DND-41 (cell line): ENCODE data around the gene PEX11G.

Source experiments
- ATAC-seq: fragments of 200-7000 bp; cut with Tn5 transposase; 3 replicates; pipeline ENCODE4 v1.9.1; 2021; ENCODE audit warnings: low read depth; ENCODE audit not compliant: insufficient read depth
- DNase-seq: peaks from one replicate; pipeline ENCODE4 v3.0.0-alpha.2; 2020
- H2AFZ ChIP-seq: 2 replicates; pipeline ENCODE4 v1.6.0; 2012; ENCODE audit warnings: low read depth, low read length
- H3K27ac ChIP-seq: 2 replicates; pipeline ENCODE4 v1.5.1; 2012; ENCODE audit warnings: low read length, inconsistent platforms
- H3K27me3 ChIP-seq: fragments of 200-600 bp; sonication (generic); 2 replicates; pipeline ENCODE4 v1.6.0; 2012; ENCODE audit warnings: low read length, mild to moderate bottlenecking, inconsistent platforms; ENCODE audit not compliant: insufficient read depth, poor library complexity
- H3K36me3 ChIP-seq: 2 replicates; pipeline ENCODE4 v1.5.1; 2012; ENCODE audit warnings: low read length, inconsistent platforms; ENCODE audit not compliant: insufficient read depth
- H3K4me1 ChIP-seq: 2 replicates; pipeline ENCODE4 v1.5.1; 2012; ENCODE audit warnings: mild to moderate bottlenecking, low read length; ENCODE audit not compliant: insufficient read depth
- H3K4me2 ChIP-seq: 2 replicates; pipeline ENCODE4 v1.6.0; 2012; ENCODE audit warnings: mild to moderate bottlenecking, moderate library complexity, low read length, inconsistent platforms; ENCODE audit not compliant: insufficient read depth
- H3K4me3 ChIP-seq, 2 experiments: fragments of 200-600 bp in 1 of 2; shearing (Covaris generic) in 1 of 2; 2 replicates each; pipeline ENCODE4 v1.5.1; 2012 to 2016; ENCODE audit warnings: inconsistent platforms in 2 of 2, low read length in 2 of 2, mild to moderate bottlenecking in 2 of 2, low read depth in 1 of 2, moderate library complexity in 1 of 2
- H3K79me2 ChIP-seq: 2 replicates; pipeline ENCODE4 v1.6.0; 2012; ENCODE audit warnings: low read length, inconsistent platforms; ENCODE audit not compliant: insufficient read depth
- H3K9ac ChIP-seq: 2 replicates; pipeline ENCODE4 v1.6.0; 2012; ENCODE audit warnings: low read depth, mild to moderate bottlenecking, inconsistent platforms, low read length, moderate library complexity
- H3K9me3 ChIP-seq: 2 replicates; pipeline ENCODE4 v1.5.1; 2012; ENCODE audit warnings: low read length, moderate library complexity, mild to moderate bottlenecking, inconsistent platforms; ENCODE audit not compliant: insufficient read depth, severe bottlenecking
- H4K20me1 ChIP-seq: 2 replicates; pipeline ENCODE4 v1.6.0; 2012; ENCODE audit warnings: low read length; ENCODE audit not compliant: insufficient read depth
- EZH2 ChIP-seq: IDR thresholded peaks from 3 replicates; pipeline ENCODE4 v1.6.1; 2012; ENCODE audit warnings: borderline replicate concordance, low read depth, mild to moderate bottlenecking, moderate library complexity, low read length, inconsistent platforms; ENCODE audit not compliant: severe bottlenecking
- TF ChIP-seq, protein P1 (sequence below): IDR thresholded peaks from 2 replicates; pipeline ENCODE4 v1.5.1; 2012; ENCODE audit warnings: borderline replicate concordance, low read length, moderate library complexity, mild to moderate bottlenecking; ENCODE audit not compliant: poor library complexity, severe bottlenecking; ENCODE audit errors: extremely low read depth

Gene PEX11G

GRCh38 chr19:7482584-7483439 lies 6.0 kb downstream of the PEX11G start:
- no peaks in the 10 kb centered on the region for H3K9me3 ChIP-seq
- no peak overlapping the region for H3K9ac ChIP-seq
- ATAC-seq (no peak), DNase-seq (no peak)
- H3K79me2 ChIP-seq = no peaks in the 10 kb centered on the region
- no peaks in the 10 kb centered on the region for H4K20me1 ChIP-seq
- no peak overlapping the region for H3K4me2 ChIP-seq
- no peaks in the 10 kb centered on the region for H3K36me3 ChIP-seq
- H3K27me3 ChIP-seq = no peaks in the 10 kb centered on the region
- no peak overlapping the region for H3K4me3 ChIP-seq
- H2AFZ ChIP-seq = no peak overlapping the region
- H3K27ac ChIP-seq = no peak overlapping the region
- TF ChIP-seq, protein P1, sequence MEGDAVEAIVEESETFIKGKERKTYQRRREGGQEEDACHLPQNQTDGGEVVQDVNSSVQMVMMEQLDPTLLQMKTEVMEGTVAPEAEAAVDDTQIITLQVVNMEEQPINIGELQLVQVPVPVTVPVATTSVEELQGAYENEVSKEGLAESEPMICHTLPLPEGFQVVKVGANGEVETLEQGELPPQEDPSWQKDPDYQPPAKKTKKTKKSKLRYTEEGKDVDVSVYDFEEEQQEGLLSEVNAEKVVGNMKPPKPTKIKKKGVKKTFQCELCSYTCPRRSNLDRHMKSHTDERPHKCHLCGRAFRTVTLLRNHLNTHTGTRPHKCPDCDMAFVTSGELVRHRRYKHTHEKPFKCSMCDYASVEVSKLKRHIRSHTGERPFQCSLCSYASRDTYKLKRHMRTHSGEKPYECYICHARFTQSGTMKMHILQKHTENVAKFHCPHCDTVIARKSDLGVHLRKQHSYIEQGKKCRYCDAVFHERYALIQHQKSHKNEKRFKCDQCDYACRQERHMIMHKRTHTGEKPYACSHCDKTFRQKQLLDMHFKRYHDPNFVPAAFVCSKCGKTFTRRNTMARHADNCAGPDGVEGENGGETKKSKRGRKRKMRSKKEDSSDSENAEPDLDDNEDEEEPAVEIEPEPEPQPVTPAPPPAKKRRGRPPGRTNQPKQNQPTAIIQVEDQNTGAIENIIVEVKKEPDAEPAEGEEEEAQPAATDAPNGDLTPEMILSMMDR = no peak
- TF ChIP-seq EZH2 = no peak
- no peaks in the 10 kb centered on the region for H3K4me1 ChIP-seq

DNA sequence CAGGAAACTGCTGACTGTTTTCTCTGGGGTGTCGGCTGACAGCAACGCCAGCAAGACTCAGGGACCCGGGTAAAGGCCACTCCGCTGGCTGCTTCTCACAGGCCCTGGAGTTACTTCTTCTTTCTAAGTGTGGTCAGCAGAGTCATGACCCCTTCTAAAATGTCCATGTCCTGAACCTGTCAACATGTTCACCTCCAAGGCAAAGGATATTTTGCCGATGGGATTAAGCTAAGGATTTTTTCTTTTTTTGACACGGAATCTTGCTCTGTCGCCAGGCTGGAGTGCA lies 7.9 kb downstream of the PEX11G start:
- Histone ChIP-seq H3K36me3 (no peaks in the 10 kb centered on the region), H4K20me1 (0 out of 2 replicates have a peak, but pooled peaks cover 3% of the 10 kb centered on the region), H3K4me3 (no peak overlapping the region), H3K27me3 (no peaks in the 10 kb centered on the region), H3K27ac (no peak overlapping the region), H2AFZ (no peak overlapping the region), H3K4me2 (no peak overlapping the region), H3K9me3 (no peaks in the 10 kb centered on the region), H3K79me2 (no peaks in the 10 kb centered on the region), H3K4me1 (no peaks in the 10 kb centered on the region), H3K9ac (no peak overlapping the region)
- ATAC-seq (no peak), DNase-seq (no peak)
- TF ChIP-seq, protein P1 = no peak
- TF ChIP-seq EZH2 = no peak

GRCh38 chr19:7480222-7480969 lies 8.4 kb downstream of the PEX11G start:
- no peaks in the 10 kb centered on the region for H3K9me3 ChIP-seq
- H3K27me3 ChIP-seq = no peaks in the 10 kb centered on the region
- no peak overlapping the region for H3K4me2 ChIP-seq
- no peak overlapping the region for H2AFZ ChIP-seq
- no peak overlapping the region for H3K27ac ChIP-seq
- TF ChIP-seq, protein P1 = no peak
- TF ChIP-seq EZH2 = no peak
- ATAC-seq (no peak), DNase-seq (no peak)
- 0 out of 2 replicates have a peak, but pooled peaks cover 3% of the 10 kb centered on the region for H4K20me1 ChIP-seq
- H3K4me1 ChIP-seq = no peaks in the 10 kb centered on the region
- H3K9ac ChIP-seq = no peak overlapping the region
- H3K36me3 ChIP-seq = no peaks in the 10 kb centered on the region
- H3K79me2 ChIP-seq = no peaks in the 10 kb centered on the region
- no peak overlapping the region for H3K4me3 ChIP-seq
